Embryonic facial prominence (tissue), 1 donor: ENCODE measurements around the gene OPHN1.
"Not testable (repeated sequence)": the region's sequence is repeated elsewhere in the genome, so short reads cannot be mapped to it uniquely, and the experiment has no call there.

Experiments
- DNase-seq: peaks from one replicate; pipeline ENCODE4 v3.0.0-alpha.2; 2016; ENCODE audit errors: extremely low spot score

OPHN1 gene

GRCh38 chrX:68177542-68177941, 255.8 kb downstream of the OPHN1 start:
- DNase-seq = no peak

GRCh38 chrX:68175562-68175961, 257.7 kb downstream of the OPHN1 start:
- no peak for DNase-seq

GRCh38 chrX:68163441-68163840, 269.9 kb downstream of the OPHN1 start:
- no peak for DNase-seq

GRCh38 chrX:68147848-68148247, 285.4 kb downstream of the OPHN1 start:
- DNase-seq = no peak

- no peak for DNase-seq
These were observed 287.2 kb downstream of the OPHN1 start for GRCh38 chrX:68146054-68146453.

- no peak for DNase-seq
These were observed 293.5 kb downstream of the OPHN1 start for GRCh38 chrX:68139791-68140190.

- no peak for DNase-seq
These were observed 300.1 kb downstream of the OPHN1 start for GRCh38 chrX:68133181-68133580.

GRCh38 chrX:68132749-68133148, 300.5 kb downstream of the OPHN1 start:
- DNase-seq = no peak

- no peak for DNase-seq
These were observed 311.5 kb downstream of the OPHN1 start for GRCh38 chrX:68121835-68122234.

- DNase-seq = no peak
These were observed 311.9 kb downstream of the OPHN1 start for GRCh38 chrX:68121371-68121770.

GRCh38 chrX:68115371-68115770, 317.9 kb downstream of the OPHN1 start:
- no peak for DNase-seq

GRCh38 chrX:68114573-68115129, 318.6 kb downstream of the OPHN1 start:
- no peak for DNase-seq

GRCh38 chrX:68113837-68114572, 319.3 kb downstream of the OPHN1 start:
- no peak for DNase-seq

GRCh38 chrX:68112321-68112720, 321.0 kb downstream of the OPHN1 start:
- no peak for DNase-seq

GRCh38 chrX:68109162-68109561, 324.1 kb downstream of the OPHN1 start:
- no peak for DNase-seq

GRCh38 chrX:68098431-68098830, 334.9 kb downstream of the OPHN1 start:
- no peak for DNase-seq

GRCh38 chrX:68090266-68090665, 343.0 kb downstream of the OPHN1 start:
- DNase-seq = no peak

- DNase-seq = no peak
These were observed 345.8 kb downstream of the OPHN1 start for GRCh38 chrX:68087526-68087925.

GRCh38 chrX:68086709-68087108, 346.6 kb downstream of the OPHN1 start:
- DNase-seq = no peak

GRCh38 chrX:68084765-68085164, 348.5 kb downstream of the OPHN1 start:
- no peak for DNase-seq

GRCh38 chrX:68083510-68083909, 349.8 kb downstream of the OPHN1 start:
- DNase-seq = no peak

GRCh38 chrX:68079961-68080360, 353.3 kb downstream of the OPHN1 start:
- no peak for DNase-seq

GRCh38 chrX:68078801-68079200, 354.5 kb downstream of the OPHN1 start:
- DNase-seq = not testable (repeated sequence)

GRCh38 chrX:68077378-68077777, 355.9 kb downstream of the OPHN1 start:
- DNase-seq = no peak
